DOHH2 (cell line): ENCODE measurements around the gene FAM241B.

Source experiments
- H3F3A ChIP-seq: fragments of 200-600 bp; sonication (generic), shearing (Covaris generic); 2 replicates; pipeline ENCODE4 v1.6.0; 2016; ENCODE audit warnings: antibody characterized with exemption, mild to moderate bottlenecking; ENCODE audit not compliant: control insufficient read depth, insufficient read depth
- H3K27ac ChIP-seq: fragments of 200-600 bp; sonication (generic); 2 replicates; pipeline ENCODE4 v1.5.1; 2014; ENCODE audit warnings: low read depth, mild to moderate bottlenecking, low read length, moderate library complexity
- H3K27me3 ChIP-seq: fragments of 200-600 bp; sonication (generic); 2 replicates; pipeline ENCODE4 v1.6.1; 2014; ENCODE audit warnings: mild to moderate bottlenecking, low read length, mixed read lengths; ENCODE audit not compliant: control insufficient read depth
- H3K36me3 ChIP-seq: fragments of 200-600 bp; sonication (generic); 2 replicates; pipeline ENCODE4 v1.6.1; 2014; ENCODE audit warnings: mild to moderate bottlenecking, low read length, moderate library complexity, mixed read lengths; ENCODE audit not compliant: control insufficient read depth
- H3K4me1 ChIP-seq: fragments of 200-600 bp; sonication (generic); 2 replicates; pipeline ENCODE4 v1.6.1; 2014; ENCODE audit warnings: mild to moderate bottlenecking, low read length, mixed read lengths; ENCODE audit not compliant: control insufficient read depth
- H3K4me2 ChIP-seq: fragments of 200-600 bp; sonication (generic); 2 replicates; pipeline ENCODE4 v1.6.0; 2014; ENCODE audit warnings: mild to moderate bottlenecking, low read length, moderate library complexity
- H3K4me3 ChIP-seq: fragments of 200-600 bp; sonication (generic); 2 replicates; pipeline ENCODE4 v1.5.1; 2014; ENCODE audit warnings: mild to moderate bottlenecking, low read length, mixed read lengths
- H3K79me2 ChIP-seq: fragments of 200-600 bp; sonication (generic); 2 replicates; pipeline ENCODE4 v1.6.1; 2014; ENCODE audit warnings: mild to moderate bottlenecking, low read length, mixed read lengths; ENCODE audit not compliant: control insufficient read depth
- H3K9me2 ChIP-seq: fragments of 200-600 bp; sonication (generic); replicated peaks from 2 replicates; pipeline ENCODE4 v1.6.1; 2014; ENCODE audit warnings: mild to moderate bottlenecking, low read length, mixed read lengths; ENCODE audit not compliant: control insufficient read depth
- H3K9me3 ChIP-seq: fragments of 200-600 bp; sonication (generic); 2 replicates; pipeline ENCODE4 v1.6.1; 2014; ENCODE audit warnings: antibody characterized with exemption, low read length, mixed read lengths; ENCODE audit not compliant: control insufficient read depth, insufficient read depth
- H4K20me1 ChIP-seq: fragments of 200-600 bp; sonication (generic); 2 replicates; pipeline ENCODE4 v1.6.0; 2014; ENCODE audit warnings: low read depth, mild to moderate bottlenecking, antibody characterized with exemption, low read length, moderate library complexity; ENCODE audit not compliant: control insufficient read depth, insufficient read depth
- CTCF ChIP-seq: fragments of 200-600 bp; sonication (generic); IDR thresholded peaks from one replicate; pipeline ENCODE4 v1.5.1; 2014; ENCODE audit warnings: antibody characterized with exemption, mild to moderate bottlenecking, low read depth, low read length; ENCODE audit not compliant: poor library complexity, severe bottlenecking
- EZH2phosphoT487 ChIP-seq: fragments of 200-600 bp; sonication (generic); IDR thresholded peaks from 2 replicates; pipeline ENCODE4 v1.6.1; 2017; ENCODE audit warnings: borderline replicate concordance, mild to moderate bottlenecking, antibody characterized with exemption, low read length, moderate library complexity, mixed read lengths

FAM241B gene

DNA sequence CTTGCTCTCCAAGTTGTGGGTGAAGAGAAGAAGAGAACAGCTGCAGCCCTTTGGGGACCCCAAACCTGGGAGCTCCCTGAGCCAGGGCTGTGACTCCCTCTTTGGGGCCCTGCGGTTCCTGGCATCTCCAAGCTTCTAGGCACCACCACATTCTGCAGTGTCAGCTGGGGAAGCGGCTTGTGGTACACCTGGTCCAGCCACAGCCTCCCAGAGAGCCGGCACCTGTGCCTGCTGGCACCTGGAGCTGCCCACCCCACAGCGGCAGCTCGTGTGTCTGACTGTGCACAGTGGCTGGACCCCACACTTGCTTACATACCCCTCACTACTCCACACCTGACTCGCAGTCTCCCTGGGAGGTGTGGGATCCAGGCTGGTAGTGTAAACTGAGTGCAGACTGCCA, 23.5 kb downstream of the FAM241B start:
- Histone ChIP-seq H3K36me3 (no peaks in the 10 kb centered on the region), H3K4me3 (no peak overlapping the region), H3K4me2 (no peak overlapping the region), H4K20me1 (no peaks in the 10 kb centered on the region), H3K9me2 (no peaks in the 10 kb centered on the region), H3K27me3 (0 out of 2 replicates have a peak, but pooled peaks cover 2% of the 10 kb centered on the region), H3K27ac (no peak overlapping the region), H3K79me2 (no peaks in the 10 kb centered on the region), H3K9me3 (peaks cover 7% of the 10 kb centered on the region; the same call in 1 of the 2 replicates), H3K4me1 (no peaks in the 10 kb centered on the region), H3F3A (no peaks in the 10 kb centered on the region)
- TF ChIP-seq CTCF (no peak), EZH2phosphoT487 (no peak)

DNA sequence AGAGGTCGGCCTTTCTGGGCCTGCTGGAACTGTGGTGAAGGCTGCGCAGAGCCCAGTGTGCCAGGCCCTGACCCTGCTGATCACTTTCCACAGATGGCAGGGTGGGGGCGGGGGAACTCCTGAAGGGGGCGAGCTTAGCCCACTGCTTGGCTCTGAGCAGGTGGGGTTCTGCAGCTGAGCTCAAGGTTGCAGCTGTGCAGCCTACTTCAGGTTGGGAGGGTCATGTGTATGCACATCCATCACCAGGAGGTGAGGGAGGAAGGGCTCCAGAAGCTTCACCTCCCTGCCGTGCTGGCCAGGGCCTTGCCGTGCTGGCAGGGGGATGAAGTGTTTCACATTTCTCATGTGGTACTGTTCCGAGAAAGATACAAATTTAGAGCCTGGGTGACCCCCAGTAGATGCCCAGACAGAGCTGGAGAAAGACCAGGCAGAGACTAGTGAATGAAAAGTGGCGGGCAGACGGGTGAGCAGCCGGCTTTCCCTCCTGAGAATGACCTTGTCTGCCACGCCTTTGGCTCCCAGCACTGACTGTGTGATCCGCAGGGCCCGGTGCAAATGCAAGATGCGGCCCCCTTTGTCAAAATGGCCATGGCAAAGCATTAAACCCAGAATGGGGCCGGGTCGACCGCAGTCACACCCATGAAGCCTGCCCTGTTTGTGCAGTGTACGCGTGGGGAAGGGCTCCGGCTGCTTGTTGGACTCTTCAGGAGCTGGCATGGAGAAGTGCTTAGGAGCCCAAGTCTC, 25.2 kb downstream of the FAM241B start:
- peaks cover 8% of the 10 kb centered on the region; the same call in 1 of the 2 replicates for H3K27me3 ChIP-seq

DNA sequence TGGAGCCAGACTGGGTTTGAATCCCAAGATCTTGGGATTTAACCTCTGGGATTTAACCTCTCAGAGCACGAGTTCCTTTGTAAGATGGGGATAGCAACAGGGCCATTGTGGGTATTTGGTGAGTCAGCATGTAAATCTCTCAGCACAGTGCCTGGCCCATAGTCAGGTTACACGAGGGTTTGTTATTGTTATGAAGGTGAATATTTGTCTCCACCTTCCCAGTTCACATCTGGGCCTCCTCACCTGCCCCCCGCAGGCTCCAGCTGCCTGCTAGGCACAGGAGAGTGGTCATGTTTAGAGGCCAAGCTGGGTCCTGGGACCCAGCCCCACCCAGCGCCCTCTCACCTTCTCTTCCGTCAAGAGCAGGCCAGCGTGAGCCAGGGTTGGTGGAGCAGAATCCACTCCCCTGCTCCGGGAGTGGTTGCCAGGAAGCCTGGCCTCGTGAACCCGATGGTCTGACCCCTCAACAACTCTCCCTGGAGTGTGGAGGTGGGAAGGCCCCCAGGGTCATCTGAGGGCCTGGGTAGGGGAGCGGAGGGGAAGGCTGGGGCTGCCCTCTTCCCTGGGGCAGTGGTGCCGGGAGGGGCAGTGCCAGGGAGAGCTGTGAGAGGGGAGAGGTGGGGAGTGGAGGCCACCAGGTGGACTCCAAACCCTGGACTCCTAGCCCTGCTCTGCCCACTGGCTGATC, 26.0 kb downstream of the FAM241B start:
- Histone ChIP-seq H3K9me3 (peaks cover 7% of the 10 kb centered on the region; the same call in 1 of the 2 replicates), H3K4me3 (no peak overlapping the region), H3K27me3 (peaks cover 8% of the 10 kb centered on the region; the same call in 1 of the 2 replicates), H3K4me2 (no peak overlapping the region), H4K20me1 (no peaks in the 10 kb centered on the region), H3K27ac (no peak overlapping the region), H3K9me2 (no peaks in the 10 kb centered on the region), H3K36me3 (no peaks in the 10 kb centered on the region), H3F3A (no peaks in the 10 kb centered on the region), H3K79me2 (no peaks in the 10 kb centered on the region), H3K4me1 (no peaks in the 10 kb centered on the region)
- TF ChIP-seq CTCF (no peak), EZH2phosphoT487 (no peak)

More for the DNA sequence above, 25.2 kb downstream of the FAM241B start:
- H3K9me3 ChIP-seq, result peaks cover 7% of the 10 kb centered on the region; the same call in 1 of the 2 replicates
- H3K27ac ChIP-seq, result no peak overlapping the region
- no peaks in the 10 kb centered on the region for H3K79me2 ChIP-seq
- no peaks in the 10 kb centered on the region for H4K20me1 ChIP-seq
- no peak overlapping the region for H3K4me3 ChIP-seq
- no peaks in the 10 kb centered on the region for H3K9me2 ChIP-seq
- H3F3A ChIP-seq, result no peaks in the 10 kb centered on the region
- H3K36me3 ChIP-seq, result no peaks in the 10 kb centered on the region
- no peaks in the 10 kb centered on the region for H3K4me1 ChIP-seq
- no peak overlapping the region for H3K4me2 ChIP-seq
- TF ChIP-seq EZH2phosphoT487 (no peak), CTCF (no peak)
